GM11168 (cell line): ENCODE results near the gene FLNB.

Experiments used
- in situ Hi-C: fragments of 300-500 bp; cut with MboI; formaldehyde crosslinking; loops from one replicate; pipeline ENCODE4 v1.12.0; 2022; ENCODE audit warnings: low sequenced_read_pairs; ENCODE audit not compliant: unreplicated experiment

Gene FLNB

DNA sequence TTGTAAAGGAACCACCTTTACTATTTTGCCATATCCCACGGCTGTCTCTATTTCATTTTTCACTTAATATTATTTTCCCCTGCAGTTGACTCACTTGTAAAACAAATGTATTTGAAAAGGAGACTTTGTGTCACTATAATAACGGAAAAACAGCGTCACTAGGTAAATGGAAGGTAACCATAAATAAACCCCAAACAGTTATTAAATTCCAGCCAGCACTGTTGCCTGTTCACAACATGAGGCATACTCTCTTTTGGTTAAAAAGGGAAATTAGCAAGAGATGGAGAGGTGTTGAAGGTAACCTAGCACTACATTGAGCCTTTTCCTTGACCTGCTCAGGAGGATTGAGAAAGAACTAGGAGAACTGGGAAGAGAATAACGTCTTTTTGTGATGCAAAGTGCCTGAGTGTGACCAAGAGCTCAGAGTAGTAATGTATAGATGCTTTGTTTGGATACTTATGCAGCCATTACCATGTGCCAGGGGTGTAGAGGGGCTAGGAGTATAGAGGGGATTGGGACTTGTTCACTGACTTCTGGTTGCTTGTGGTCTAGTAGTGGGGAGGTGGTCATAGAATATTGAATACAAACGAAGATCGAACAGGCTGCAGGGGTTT is 19.6 kb downstream of the FLNB start:
- in situ Hi-C loops, result no loop called here

DNA sequence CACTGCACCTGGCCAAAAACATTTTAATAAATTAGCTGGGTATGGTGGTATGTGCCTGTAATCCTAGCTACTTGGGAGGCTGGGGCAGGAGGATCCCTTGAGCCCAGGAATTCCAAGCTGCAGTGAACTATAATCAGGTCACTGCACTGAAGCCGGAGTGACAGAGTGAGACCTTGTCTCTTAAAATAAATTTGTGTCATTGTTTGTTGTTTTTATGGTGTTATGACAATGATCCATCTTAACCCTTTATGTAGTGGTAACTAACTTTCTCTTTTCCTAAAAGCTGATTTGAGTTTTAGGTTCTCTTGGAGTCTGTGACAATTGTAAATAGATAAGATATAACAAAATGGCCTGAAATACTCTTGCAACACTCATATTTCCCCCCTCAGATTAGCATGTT is 20.7 kb downstream of the FLNB start:
- in situ Hi-C loops, result no loop called here

DNA sequence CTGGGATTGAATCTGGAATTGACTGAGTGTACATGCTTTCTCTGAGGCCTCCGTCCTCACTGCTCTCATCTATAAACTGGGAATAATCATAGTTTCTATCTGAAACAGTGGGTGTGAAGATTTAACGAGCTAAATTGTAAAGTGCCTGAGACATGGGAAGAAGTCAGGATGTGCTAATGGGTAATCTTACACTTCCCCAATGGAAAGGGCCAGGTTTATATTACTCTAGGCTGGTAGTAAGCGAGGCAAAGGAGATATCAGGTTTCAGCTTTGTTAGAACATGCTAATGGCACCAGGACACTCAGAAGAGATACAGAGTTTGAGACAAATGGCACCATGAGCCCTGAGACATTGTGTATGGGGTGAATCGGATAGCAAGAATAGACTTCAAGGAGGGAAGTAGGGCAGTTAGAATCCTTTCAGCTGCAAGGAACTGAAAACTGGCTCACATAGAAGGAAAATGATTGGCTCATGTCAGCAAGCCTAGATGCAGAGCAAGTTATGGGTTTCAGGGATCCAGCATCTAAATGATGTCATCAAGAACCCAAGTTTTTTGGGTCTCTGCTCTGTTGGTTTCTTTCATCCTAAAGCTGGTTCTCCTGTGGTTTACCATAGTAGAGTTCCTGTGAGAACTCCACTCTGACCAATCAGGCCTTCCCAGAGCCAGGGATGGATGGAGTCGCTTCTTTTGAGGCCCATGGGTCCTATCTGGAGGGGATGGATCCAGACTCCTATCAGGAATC is 21.8 kb downstream of the FLNB start:
- in situ Hi-C loops, result no loop called here

DNA sequence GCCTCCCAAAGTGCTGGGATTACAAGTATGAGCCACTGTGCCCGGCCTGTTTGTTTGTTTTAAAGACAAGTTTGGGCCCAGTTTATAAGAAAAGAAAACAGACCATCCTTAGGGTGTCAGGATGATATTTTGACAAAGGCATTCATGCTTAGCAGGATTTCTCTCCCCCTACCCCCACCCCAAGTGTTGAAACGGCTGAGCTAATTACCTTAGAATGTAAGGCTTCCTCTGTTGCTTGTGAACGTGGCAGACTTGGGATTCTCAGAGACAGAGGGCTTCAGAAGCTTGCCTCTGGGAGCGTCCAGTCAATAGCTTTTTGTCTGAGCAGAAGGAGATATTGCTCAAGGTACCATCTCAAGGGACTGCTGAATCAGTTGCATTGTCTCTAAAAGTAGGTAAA is 24.0 kb downstream of the FLNB start:
- in situ Hi-C loops, result no loop called here

DNA sequence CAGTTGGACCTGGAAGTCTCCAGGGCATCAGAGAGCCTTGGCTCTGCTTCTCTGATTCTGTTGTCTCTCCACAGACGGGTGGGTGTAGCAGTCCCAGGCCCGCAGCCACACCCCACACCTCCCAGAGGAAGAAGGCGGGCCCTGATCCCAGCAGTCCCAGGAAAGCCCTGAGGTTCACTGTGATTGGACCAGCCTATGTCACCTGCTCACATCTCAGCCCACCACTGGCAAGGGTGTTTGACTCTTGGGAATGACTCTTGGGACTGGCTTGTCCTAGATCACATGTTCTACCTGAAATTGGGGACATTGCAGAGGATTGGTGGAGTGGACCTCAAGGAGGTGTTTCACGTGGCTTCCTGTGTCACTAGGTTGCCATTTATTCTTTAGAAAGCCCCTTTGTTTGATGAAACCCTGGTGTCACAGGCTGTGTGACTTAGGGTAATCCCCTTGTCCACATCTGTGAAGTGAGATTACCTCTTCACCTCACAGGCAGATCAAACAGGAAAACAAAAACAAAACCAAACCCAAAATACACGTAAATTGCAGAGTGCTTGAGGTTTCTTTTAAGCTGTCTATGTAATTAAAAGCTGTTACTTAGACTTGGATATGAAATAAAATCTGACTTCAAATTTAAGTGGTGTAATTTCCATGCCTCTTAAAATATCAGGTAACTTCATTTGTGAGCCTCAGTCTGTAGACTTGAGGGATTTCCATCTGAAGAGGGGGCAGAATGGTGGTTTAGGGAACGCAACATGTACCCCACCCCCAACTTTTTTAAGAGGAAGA is 26.7 kb downstream of the FLNB start:
- in situ Hi-C loops, result no loop called here

DNA sequence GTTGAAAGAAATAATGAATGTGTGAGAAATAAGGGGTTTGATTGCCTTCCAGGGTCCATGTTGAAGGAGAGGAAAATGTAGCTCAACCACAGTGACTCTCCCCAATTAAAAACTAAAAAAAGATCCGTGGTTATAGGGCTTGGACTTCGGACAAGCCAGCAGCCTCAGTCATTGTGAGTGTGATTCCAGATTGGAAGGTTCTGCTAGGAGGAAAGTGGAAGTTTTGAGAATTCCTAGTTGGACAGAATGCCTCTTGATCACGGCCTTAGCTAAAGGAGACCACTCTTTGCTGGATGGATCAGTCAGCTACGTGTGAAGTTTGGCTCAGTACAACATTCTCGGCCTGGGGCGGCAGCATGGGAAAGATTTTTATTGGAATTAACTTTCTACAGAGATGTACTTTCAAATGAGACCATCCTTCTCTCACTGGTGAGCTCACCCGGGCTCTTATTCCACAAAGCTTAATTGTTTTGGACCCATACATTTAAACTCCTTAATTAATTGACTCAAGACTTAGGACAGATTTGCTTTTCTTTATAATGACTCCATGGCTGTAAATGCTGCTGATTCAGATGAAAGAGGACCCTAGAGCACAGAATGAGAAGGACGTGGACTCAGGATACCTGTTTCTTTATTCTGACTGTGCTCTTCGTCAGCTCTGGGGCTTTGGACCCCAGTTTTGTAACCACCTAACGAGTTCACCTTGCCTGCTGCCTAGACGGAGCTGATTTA is 27.5 kb downstream of the FLNB start:
- in situ Hi-C loops, result no loop called here

DNA sequence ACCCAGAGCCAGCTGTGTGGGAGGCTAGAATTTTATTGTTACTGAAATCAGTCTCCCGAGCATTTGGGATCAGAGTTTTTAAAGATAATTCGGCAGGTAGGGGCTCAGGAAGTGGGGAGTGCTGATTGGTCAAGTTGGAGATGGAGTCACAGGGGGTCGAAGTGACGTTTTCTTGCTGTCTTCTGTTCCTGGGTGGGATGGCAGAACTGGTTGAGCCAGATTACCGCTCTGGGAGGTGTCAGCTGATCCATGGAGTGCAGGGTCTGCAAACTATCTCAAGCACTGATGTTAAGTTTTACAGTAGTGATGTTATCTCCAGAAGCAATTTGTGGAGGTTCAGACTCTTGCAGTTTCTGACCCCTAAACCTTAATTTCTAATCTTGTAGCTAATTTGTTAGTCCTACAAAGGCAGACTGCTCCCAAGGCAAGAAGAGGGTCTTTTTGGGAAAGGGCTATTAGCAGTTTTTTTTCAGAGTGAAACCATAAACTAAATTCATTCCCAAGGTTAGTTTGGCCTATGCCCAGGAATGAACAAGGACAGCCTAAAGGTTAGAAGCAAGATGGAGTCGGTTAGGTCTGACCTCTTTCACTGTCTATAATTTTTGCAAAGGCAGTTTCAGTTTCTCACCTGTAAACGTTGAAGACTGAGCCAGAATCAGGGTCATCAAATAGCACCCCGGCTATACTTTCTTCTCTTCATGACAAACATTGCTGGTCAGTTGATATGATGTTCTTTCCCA is 28.2 kb downstream of the FLNB start:
- in situ Hi-C loops, result no loop called here

DNA sequence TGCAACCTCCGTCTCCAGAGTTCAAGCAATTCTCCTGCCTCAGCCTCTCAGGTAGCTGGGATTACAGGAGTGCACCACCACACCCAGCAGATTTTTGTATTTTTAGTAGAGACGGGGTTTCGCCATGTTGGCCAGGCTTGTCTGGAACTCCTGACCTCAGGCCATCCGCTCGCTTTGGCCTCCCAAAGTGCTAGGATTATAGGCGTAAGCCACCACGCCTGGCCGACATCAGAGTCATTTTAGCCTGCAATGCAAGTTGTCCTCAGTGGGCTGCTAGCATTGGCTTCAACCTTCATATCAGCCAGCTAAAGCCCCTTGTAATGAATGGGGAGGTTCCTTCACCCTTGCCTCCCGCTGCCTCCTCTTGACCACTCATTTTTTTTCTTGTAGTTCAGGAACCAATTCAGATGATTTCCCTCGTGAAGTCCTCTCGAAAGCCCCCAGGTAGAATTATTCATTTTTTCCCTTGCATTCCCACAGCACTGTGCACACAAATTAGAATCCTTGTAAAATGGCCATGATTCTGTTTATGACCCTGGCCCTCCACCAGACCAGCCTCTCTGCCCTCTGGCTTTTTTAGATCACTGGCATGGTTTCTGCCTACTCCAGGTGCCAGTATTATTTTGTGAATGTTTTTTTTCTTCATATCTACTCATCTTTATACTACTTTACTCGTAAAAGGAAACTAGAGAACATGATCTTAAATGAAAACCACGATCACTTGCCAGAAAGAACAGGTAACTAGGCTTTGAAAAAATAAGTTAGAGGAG is 29.1 kb downstream of the FLNB start:
- in situ Hi-C loops, result no loop called here

DNA sequence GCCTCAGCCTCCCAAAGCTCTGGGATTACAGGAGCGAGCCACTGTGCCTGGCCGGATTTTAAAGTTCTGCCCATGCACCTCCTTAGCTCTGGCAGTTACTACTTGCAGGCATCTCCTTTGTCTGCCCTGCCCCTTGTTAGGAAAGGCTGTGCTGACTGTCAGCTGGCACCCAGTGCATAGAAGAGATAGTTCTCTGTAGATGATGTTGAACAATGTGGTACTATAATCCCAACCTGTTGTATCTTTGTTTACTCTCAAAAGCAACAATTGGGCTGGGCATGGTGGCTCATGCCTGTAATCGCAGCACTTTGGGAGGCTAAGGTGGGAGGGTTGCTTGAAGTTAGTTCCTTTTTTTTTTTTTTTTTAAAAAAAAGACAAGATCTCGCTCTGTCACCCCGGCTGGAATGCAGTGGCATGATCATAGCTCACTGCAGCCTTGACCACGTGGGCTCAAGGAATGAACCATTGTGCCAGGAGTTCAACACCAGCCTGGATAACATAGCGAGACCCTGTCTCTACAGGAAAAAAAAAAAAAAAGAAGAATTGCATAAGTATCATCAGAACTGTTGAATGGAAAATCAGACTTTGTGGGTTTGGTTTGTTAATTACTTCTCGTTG is 30.6 kb downstream of the FLNB start:
- in situ Hi-C loops, result no loop called here

DNA sequence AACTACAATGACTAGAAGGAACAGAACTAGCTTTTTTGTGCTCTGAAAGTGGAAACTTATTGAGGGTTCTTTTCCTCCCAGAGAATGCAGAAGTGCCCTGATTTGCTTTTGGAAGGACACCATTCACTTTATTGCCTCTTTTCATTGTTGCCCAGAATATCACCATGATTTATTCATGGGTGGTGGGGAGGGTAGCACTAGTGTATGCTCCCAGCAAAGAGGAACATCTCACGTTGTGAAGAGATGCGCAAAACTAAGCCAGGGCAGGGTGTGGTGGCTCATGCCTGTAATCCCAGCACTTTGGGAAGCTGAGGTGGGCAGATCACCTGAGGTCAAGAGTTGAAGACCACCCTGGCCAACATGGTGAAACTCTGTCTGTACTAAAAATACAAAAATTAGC is 31.4 kb downstream of the FLNB start:
- in situ Hi-C loops, result no loop called here

DNA sequence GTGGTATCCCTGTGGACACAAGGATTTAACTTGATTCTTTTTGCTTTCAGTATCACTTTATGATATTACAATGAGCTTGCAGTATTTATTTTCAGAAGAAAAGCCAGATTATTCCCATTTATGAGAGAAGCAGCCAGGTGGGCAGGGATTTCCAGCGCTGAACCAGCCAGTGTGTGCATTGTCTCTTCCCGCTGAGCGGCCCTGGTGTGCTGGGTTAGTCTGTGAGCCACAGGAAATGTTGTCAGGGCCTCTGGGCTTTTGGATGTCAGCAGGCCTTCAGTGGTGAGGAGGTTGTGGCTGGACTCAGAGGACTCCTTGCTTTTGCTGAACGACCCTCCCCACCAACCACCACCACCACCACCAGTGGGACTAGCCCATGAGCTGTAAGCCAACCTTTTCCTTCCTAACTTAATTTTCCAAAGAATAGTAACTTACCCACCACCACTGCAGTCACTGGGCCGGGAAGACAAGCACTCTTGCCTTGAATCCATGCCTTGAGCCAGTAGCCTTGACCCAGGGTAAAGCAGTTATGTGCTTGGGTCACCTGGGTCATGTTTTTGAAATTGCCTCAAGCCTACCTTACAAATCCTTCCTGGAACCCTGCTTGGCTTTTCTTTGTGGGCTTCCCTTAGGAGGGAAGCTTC is 33.1 kb downstream of the FLNB start:
- in situ Hi-C loops, result no loop called here

DNA sequence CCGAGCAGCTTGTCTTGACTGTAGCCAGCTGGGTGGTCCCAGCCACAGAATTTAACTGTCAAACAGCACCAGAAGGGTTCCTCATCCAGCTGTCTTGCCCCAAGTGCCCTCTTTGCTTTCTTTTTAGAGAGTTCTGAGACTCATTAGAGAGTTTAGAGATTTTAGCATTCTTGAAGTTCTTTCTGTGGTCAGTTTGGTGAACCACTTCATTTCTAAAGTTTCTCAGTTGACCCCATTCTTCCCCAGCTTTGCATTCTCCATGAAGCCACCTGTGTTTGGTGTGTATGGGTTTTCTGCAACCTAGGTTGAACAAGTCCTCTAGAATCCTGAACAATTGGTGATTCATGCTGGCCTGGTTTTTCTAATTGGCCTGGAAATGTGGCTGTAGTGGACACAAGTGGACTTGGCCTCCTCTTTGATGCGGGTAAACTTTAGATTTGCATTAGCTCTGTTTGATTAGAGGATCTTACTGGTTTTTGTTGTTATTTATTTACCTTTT is 33.7 kb downstream of the FLNB start:
- in situ Hi-C loops, result no loop called here

DNA sequence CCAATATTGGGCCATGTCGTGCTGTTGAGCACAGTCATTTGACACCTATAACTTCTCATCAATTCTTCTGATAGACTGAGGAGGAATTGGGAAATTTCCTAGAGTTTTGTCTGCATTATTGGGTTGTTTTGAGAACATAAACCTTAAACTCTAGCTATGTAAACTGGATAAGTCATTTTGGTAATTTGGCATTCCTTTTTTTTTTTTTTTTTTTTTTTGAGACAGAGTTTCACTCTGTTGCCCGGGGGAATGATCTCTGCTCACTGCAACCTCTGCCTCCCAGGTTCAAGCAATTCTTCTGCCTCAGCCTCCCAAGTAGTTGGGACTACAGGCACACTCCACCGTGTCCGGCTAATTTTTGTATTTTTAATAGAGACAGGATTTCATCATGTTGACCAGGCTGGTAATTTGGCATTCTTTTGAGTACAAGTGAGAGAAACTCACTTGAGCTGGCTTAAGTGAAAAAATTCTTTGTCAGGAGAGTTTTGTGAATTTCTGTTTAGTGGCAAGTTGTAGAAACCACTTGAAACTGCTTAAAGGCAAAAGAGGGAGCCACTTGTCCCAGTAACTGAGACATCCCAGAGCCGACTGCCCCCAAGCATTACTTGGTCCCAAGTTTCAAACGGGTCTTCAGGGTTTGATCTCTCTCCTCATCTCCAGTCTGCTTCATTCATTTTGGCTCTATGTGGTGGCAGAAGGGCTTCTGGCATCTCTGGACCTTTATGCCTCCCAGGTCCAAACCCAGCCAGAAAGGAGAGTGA is 34.9 kb downstream of the FLNB start:
- in situ Hi-C loops, result no loop called here

DNA sequence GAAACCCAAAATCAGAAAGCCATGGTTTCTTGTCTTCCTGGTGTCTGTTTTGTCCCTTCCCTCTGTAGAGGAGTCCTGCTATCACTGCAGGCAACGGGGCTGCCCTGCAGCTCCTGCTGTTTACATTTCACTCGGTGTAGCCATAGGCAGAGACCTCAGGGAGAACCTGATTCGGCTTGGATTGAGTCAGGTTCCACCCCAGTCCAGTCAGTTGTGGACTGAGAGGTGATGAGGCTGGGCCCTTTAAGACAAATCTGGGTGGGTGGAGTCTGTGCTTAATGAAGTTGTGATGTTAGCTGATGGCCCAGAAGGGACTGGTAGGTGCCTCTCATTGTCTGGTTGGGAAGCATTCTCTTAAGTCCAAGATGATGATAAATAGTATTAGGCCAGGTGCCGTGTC is 35.7 kb downstream of the FLNB start:
- in situ Hi-C loops, result no loop called here

DNA sequence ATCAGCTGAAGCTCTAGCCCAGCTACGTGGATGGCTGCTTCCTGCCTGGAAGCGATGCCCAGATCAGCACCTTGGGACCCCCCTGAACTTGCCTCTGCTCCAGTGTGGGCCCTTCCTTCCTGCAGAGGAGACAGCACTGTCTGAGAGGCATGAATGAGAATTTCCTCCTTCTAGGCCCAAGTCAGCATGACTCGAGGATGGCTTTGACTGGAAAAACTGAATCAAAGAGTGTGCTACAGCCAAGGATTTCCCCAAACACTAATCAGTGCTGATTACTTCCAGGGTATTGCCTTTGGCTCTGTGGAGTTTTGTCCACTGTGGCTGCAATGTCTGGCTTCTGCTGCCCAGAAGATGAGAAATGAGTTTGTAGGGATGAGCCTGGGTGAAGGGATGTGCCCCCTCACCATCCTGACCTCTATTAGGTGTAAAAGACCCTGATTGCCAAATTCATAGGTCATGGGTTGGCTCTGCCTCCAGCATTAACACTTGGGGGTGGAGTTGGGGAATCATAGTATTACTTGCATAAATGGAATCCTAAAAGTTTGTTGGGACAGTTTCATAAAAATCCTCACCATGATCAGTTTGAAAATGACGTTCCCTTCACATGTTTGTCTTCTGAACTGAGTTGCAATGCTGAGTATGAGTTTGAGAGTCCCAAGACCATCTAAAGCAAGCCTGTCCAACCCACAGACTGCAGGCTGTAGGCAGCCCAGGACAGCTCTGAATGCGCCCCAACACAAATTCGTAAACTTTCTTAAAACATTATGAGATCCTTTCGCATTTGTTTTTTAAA is 36.7 kb downstream of the FLNB start:
- in situ Hi-C loops, result no loop called here

DNA sequence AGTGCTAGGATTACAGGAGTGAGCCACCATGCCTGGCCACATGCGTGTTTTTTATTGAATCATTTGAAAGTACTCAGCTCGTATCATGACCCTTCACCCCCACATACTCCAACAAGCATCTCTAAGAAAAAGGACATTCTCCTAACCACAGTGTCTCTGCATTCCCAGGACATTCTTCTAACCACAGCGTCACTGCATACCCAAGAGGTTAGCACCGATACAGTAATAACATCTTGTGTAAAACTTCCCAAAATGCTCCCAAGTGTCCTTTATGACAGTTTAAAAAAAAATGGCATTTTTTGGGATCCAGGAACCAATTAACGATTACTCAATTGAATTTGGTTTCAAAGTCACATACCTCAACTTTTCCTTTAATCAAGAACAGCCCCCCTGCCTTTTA is 39.6 kb downstream of the FLNB start:
- in situ Hi-C loops, result no loop called here

DNA sequence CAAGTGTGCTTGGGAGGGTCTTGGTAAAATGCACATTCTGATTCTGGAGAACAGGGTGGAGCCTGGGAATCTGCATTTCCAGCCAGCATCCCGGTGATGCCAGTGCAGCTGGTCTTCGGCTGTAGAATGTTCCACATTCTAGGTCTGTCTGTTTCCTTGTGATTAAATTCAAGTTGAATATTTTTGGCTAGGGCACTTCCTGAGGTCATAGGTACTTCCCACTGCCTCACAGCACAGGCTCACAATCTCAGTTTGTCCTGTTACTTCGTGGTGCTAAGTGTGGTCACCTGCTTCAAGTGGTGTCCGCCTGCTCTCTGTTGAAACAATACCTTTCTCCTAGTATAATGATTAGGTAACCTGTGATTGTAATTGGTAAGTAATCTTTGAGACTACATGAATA is 40.1 kb downstream of the FLNB start:
- in situ Hi-C loops, result no loop called here
